ENCODE results near the gene PEX7. TPM values are rescaled to one million over a fixed set of nuclear protein-coding genes. Genes with fewer than 3 reads are reported as not detected.

Gene PEX7
- total and polyA plus RNA-seq, 2 of the 8 experiments (the other 6 are each of a cell fraction or from before 2014, with no cell fraction given): 6.4 to 11.0 TPM

DNA sequence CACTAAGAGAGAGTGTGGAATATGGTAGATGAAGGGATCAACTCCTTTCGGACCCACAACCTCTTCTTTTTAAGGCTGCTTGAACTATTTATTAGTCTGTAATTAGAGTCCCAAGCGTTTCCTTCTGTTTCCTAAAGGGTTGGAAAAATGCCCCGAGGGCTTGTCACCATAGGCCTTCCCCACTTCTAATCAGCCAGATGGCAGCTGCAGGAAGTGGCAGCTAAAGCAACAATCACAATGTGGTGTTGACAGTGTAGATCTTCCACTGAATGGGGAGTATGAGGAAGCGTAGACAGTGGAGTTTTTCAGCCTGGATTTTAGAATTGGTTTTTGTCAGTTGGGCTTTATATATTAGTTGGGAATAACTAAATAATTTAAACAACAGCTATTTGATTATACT lies 140.3 kb downstream of the PEX7 start:
- CTCF ChIA-PET (ENCODE audit: partially characterized antibody): interaction anchor here (0.7 to 1.2 kb wide), 3 partner anchors 26 to 202 kb away, joined by 3 to 5 read pairs (median 3); no protein-coding TSS in a partner anchor
- H3K4me2 ChIP-seq (ENCODE audit: insufficient read depth in 1 of 2, low read depth in 2 of 2, low read length in 2 of 2): no peak overlapping the region
- no peak for FAIRE-seq
- TF ChIP-seq RFX5 (IDR thresholded peaks at IDR 0.05; ENCODE audit: borderline replicate concordance, low read depth, low read length) (no peak), SP1 (IDR thresholded peaks at IDR 0.05; ENCODE audit: low read depth, low read length) (no peak), CHD2 (IDR thresholded peaks at IDR 0.05; ENCODE audit: low read length) (no peak), EZH2 (IDR thresholded peaks at IDR 0.05; ENCODE audit: low read depth, low read length, severe bottlenecking) (no peak), RXRA (IDR thresholded peaks at IDR 0.05; ENCODE audit: insufficient read depth, low read depth, low read length) (no peak), SP4 (IDR thresholded peaks at IDR 0.05; ENCODE audit: low read length) (no peak), POLR2AphosphoS5 (IDR thresholded peaks at IDR 0.05; ENCODE audit: low read depth, low read length) (no peak), EP300 (IDR thresholded peaks at IDR 0.05; ENCODE audit: borderline replicate concordance in 1 of 2, low read depth in 2 of 2, low read length in 2 of 2) (no peak), FOSL1 (IDR thresholded peaks at IDR 0.05; ENCODE audit: insufficient read depth, low read depth, low read length) (no peak), SIRT6 (IDR thresholded peaks at IDR 0.05; ENCODE audit: low read length) (no peak), PHF8 (conservative IDR thresholded peaks at IDR 0.05; ENCODE audit: low read depth, low read length) (no peak), BACH1 (IDR thresholded peaks at IDR 0.05; ENCODE audit: low read length) (no peak)
- TF ChIP-seq, protein P1, sequence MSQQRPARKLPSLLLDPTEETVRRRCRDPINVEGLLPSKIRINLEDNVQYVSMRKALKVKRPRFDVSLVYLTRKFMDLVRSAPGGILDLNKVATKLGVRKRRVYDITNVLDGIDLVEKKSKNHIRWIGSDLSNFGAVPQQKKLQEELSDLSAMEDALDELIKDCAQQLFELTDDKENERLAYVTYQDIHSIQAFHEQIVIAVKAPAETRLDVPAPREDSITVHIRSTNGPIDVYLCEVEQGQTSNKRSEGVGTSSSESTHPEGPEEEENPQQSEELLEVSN (IDR thresholded peaks at IDR 0.05): no peak
- TF ChIP-seq, protein P2, sequence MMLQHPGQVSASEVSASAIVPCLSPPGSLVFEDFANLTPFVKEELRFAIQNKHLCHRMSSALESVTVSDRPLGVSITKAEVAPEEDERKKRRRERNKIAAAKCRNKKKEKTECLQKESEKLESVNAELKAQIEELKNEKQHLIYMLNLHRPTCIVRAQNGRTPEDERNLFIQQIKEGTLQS (IDR thresholded peaks at IDR 0.05; ENCODE audit: insufficient read depth, low read depth, low read length): no peak

More for the DNA sequence above, 140.3 kb downstream of the PEX7 start:
- Histone ChIP-seq H3K4me3 (ENCODE audit: extremely low read depth in 1 of 4, insufficient read depth in 2 of 4, low read depth in 3 of 4, low read length in 4 of 4) (no peak overlapping the region), H2AFZ (ENCODE audit: low read length) (no peak overlapping the region), H4K8ac (ENCODE audit: extremely low read depth, insufficient read depth, low read length) (no peak overlapping the region), H3K9ac (replicated peaks in 1 of 4; ENCODE audit: extremely low read depth in 1 of 4, low read depth in 3 of 4, low read length in 3 of 4) (no peak overlapping the region), H3K4me1 (replicated peaks in 1 of 4; ENCODE audit: control insufficient read depth in 3 of 4, insufficient read depth in 4 of 4, low read length in 3 of 4) (peaks cover 0 to 17% (median 11%) of the 10 kb centered on the region in 4 experiments; a peak in 5 of 7 replicates), H2BK12ac (ENCODE audit: low read depth, low read length) (no peak overlapping the region), H3K56ac (replicated peaks; ENCODE audit: insufficient read length, low read depth, low read length) (no peak overlapping the region), H3K9me3 (ENCODE audit: insufficient read depth in 2 of 2, low read depth in 1 of 2, low read length in 1 of 2) (no peaks in the 10 kb centered on the region), H3K18ac (ENCODE audit: extremely low read depth, low read length) (no peak overlapping the region), H3K27ac (ENCODE audit: low read depth, low read length) (no peak overlapping the region), H2AK5ac (ENCODE audit: low read depth, low read length) (no peak overlapping the region), H2BK5ac (ENCODE audit: low read depth, low read length) (no peak overlapping the region), H3K23ac (ENCODE audit: insufficient read length) (no peak overlapping the region), H3K79me1 (ENCODE audit: low read depth, low read length) (no peaks in the 10 kb centered on the region), H4K91ac (replicated peaks; ENCODE audit: insufficient read length, low read length) (no peak overlapping the region), H2BK20ac (ENCODE audit: low read length) (peak overlapping the region; percentile 66; the same call in 1 of the 2 replicates), H4K20me1 (replicated peaks in 1 of 2; ENCODE audit: control insufficient read depth in 1 of 2, insufficient read depth in 2 of 2, low read length in 2 of 2) (no peaks in the 10 kb centered on the region), H3K36me3 (ENCODE audit: control insufficient read depth in 2 of 4, insufficient read depth in 4 of 4, low read length in 3 of 4) (no peaks in the 10 kb centered on the region), H3K14ac (ENCODE audit: insufficient read length) (no peak overlapping the region), H4K5ac (ENCODE audit: insufficient read length, low read depth, low read length) (no peak overlapping the region), H2BK15ac (ENCODE audit: low read length) (no peak overlapping the region), H3K4ac (replicated peaks; ENCODE audit: insufficient read length, low read depth, low read length) (no peak overlapping the region), H3K79me2 (ENCODE audit: control insufficient read depth in 1 of 2, insufficient read depth in 2 of 2, low read length in 2 of 2) (no peaks in the 10 kb centered on the region), H2BK120ac (replicated peaks; ENCODE audit: low read depth, low read length) (no peak overlapping the region), H3K23me2 (ENCODE audit: low read depth, low read length) (no peaks in the 10 kb centered on the region), H3K27me3 (replicated peaks in 1 of 4; ENCODE audit: control insufficient read depth in 3 of 4, extremely low read depth in 1 of 4, insufficient read depth in 3 of 4, low read length in 3 of 4) (no peaks in the 10 kb centered on the region)
- POLR2A ChIA-PET (ENCODE audit: partially characterized antibody): no interaction called here
- WGBS, 2 experiments (ENCODE audit: extremely low coverage in 1 of 2, insufficient coverage in 1 of 2, insufficient read length in 1 of 2, insufficient replicate concordance in 2 of 2, low coverage in 1 of 2, low lambda C conversion rate in 2 of 2, missing lambda C conversion rate in 1 of 2): 83% methylated on average over 4 of the region's 4 CpGs; no CpG with 5 or more reads in 1 of the 2 experiments
- DNase-seq (ENCODE audit: low read depth in 1 of 2, low spot score in 2 of 2): no peak

Data from H1 (cell line).